ENCODE measurements around the gene ZNF598. TPM values are rescaled to one million over a fixed set of nuclear protein-coding genes. Genes with fewer than 3 reads are reported as not detected.
"Not testable (repeated sequence)": the region's sequence is repeated elsewhere in the genome, so short reads cannot be mapped to it uniquely, and the experiment has no call there.

ZNF598 gene
- total RNA-seq, 6 experiments from 2014 or later: 37.1 to 48.1 (median 40.7) TPM

DNA sequence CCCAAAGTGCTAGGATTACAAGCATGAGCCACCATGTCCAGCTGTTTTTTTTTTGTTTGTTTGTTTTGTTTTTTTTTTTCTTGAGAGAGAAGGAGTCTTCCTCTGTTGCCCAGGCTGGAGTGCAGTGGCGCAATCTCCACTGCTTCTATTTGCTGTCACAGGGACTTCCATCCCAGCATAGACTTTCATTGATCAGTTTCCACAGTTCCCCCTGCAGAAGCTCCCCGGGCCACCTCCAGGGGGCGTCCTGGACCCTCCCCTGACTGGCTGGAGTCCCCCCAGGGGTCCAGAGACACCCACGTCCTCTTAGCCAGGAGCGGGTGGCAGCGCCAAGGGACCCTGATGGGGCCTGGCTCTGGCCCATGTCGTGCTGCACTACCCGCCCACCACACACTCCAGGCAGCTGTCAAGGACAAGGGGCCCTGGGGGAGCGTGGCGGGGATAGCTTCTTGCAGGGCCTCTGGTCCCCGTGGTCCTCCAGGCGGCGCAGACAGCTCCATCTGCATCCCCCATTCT, 6.8 kb upstream of the ZNF598 start:
- Mint-ChIP-seq H3K36me3 (ENCODE audit: low read depth) (no peaks in the 10 kb centered on the region), H3K4me3 (no peak overlapping the region), H3K27ac (no peak overlapping the region), H3K9me3 (no peaks in the 10 kb centered on the region), H3K4me1 (ENCODE audit: low read depth) (no peaks in the 10 kb centered on the region), H3K27me3 (ENCODE audit: insufficient read depth) (peaks cover 5% of the 10 kb centered on the region)
- no peak for DNase-seq
- TF ChIP-seq, protein P1, sequence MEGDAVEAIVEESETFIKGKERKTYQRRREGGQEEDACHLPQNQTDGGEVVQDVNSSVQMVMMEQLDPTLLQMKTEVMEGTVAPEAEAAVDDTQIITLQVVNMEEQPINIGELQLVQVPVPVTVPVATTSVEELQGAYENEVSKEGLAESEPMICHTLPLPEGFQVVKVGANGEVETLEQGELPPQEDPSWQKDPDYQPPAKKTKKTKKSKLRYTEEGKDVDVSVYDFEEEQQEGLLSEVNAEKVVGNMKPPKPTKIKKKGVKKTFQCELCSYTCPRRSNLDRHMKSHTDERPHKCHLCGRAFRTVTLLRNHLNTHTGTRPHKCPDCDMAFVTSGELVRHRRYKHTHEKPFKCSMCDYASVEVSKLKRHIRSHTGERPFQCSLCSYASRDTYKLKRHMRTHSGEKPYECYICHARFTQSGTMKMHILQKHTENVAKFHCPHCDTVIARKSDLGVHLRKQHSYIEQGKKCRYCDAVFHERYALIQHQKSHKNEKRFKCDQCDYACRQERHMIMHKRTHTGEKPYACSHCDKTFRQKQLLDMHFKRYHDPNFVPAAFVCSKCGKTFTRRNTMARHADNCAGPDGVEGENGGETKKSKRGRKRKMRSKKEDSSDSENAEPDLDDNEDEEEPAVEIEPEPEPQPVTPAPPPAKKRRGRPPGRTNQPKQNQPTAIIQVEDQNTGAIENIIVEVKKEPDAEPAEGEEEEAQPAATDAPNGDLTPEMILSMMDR (IDR thresholded peaks at IDR 0.05): peak; percentile 71; the same call in 1 of the 2 replicates

DNA sequence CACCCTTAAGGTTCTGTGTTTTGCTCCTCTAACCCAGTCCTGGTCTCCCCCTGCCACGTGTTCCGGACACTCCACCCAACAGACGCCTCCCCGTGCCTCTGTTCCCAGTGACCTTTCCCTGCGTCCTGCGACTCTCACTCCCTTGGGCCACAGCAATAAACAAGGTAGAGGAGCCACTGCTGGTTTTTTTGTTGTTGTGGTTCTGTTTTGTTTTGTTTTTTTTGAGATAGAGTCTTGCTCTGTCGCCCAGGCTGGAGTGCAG, 6.3 kb upstream of the ZNF598 start:
- H3K27ac Mint-ChIP-seq: no peak overlapping the region
- no peak for DNase-seq
- TF ChIP-seq, protein P1 (IDR thresholded peaks at IDR 0.05): no peak
- no peaks in the 10 kb centered on the region for H3K36me3 Mint-ChIP-seq (ENCODE audit: low read depth)
- no peaks in the 10 kb centered on the region for H3K9me3 Mint-ChIP-seq
- H3K27me3 Mint-ChIP-seq (ENCODE audit: insufficient read depth): peaks cover 5% of the 10 kb centered on the region
- no peak overlapping the region for H3K4me3 Mint-ChIP-seq
- H3K4me1 Mint-ChIP-seq (ENCODE audit: low read depth): no peaks in the 10 kb centered on the region

DNA sequence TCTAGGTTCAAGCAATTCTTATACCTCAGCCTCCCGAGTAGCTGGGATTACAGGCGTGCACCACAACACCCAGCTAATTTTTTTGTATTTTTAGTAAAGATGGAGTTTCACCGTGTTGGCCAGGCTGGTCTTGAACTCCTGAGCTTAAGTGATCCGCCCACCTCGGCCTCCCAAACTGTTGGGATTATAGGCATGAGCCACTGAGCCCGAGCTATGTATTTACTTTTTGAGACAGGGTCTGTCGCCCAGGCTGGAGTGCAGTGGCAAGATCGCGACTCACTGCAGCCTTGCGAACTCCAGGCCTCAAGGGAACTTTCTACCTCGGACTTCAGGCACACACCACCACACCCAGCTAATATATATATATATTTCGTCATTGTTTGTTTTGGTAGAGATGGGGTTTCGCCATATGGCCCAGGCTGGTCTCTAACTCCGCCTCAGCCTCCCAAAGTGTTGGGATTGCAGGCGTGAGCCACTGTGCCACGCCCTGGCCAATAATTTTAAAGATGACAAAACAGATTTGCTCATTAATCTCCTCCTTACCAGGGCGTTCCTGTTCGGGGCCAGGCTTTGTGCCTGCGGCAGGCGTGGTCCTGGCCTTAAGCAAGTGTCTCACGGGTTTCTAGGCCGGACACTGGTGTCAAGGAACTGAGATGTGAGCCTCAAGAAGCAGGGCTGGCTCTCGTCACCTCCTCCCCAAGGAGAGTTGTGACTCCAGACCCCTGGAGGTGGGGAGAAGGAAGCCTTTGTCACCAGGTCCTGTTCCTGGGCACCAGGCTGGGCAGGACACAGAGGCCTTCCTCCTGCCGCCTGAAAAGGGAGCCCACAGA, 5.7 kb upstream of the ZNF598 start:
- H3K4me1 Mint-ChIP-seq (ENCODE audit: low read depth): peaks cover 2% of the 10 kb centered on the region
- no peak overlapping the region for H3K4me3 Mint-ChIP-seq
- no peaks in the 10 kb centered on the region for H3K9me3 Mint-ChIP-seq
- H3K36me3 Mint-ChIP-seq (ENCODE audit: low read depth): no peaks in the 10 kb centered on the region
- no peak overlapping the region for H3K27ac Mint-ChIP-seq
- H3K27me3 Mint-ChIP-seq (ENCODE audit: insufficient read depth): peaks cover 2% of the 10 kb centered on the region
- no peak for DNase-seq
- TF ChIP-seq, protein P1 (IDR thresholded peaks at IDR 0.05): no peak

DNA sequence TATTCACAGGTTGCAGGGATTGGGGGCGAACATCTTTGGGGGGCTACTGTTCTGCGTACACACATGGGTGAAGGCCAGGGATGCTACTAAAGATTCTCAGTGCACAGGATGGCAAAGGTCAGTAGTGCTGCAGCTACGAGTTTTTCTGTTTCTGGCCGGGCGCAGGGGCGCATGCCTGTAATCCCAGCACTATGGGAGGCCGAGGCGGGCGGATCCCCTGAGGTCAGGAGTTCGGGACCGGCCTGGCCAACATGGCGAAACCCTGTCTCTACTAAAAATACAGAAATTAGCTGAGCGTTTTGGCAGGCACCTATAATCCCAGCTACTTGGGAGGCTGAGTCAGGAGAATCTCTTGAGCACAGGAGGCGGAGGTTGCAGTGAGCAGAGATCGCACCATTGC, 3.9 kb upstream of the ZNF598 start:
- Mint-ChIP-seq H3K4me3 (no peak overlapping the region), H3K9me3 (no peaks in the 10 kb centered on the region), H3K36me3 (ENCODE audit: low read depth) (peaks cover 4% of the 10 kb centered on the region; the same call in 1 of the 2 replicates), H3K27me3 (ENCODE audit: insufficient read depth) (peaks cover 2% of the 10 kb centered on the region; the same call in 1 of the 2 replicates), H3K27ac (no peak overlapping the region), H3K4me1 (ENCODE audit: low read depth) (peaks cover 12% of the 10 kb centered on the region)
- TF ChIP-seq, protein P1 (IDR thresholded peaks at IDR 0.05): no peak
- no peak for DNase-seq

DNA sequence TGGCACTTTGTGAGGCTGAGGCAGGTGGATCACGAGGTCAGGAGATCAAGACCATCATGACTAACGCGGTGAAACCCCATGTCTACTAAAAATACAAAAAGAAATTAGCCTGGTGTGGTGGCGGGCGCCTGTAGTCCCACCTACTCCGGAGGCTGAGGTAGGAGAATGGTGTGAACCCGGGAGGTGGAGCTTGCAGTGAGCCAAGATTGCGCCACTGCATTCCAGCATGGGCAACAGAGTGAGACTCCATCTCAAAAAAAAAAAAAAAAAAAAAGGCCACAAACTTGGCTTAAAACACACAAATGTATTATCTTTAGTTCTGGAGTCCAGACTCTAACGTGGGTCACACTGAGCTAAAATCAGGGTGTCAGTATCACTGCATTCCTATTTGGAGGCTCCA, 2.1 kb upstream of the ZNF598 start:
- not testable (repeated sequence) for H3K9me3 Mint-ChIP-seq; H3K4me3 Mint-ChIP-seq; H3K27me3 Mint-ChIP-seq (ENCODE audit: insufficient read depth); DNase-seq; H3K27ac Mint-ChIP-seq; H3K36me3 Mint-ChIP-seq (ENCODE audit: low read depth)
- peaks cover 26% of the 10 kb centered on the region for H3K4me1 Mint-ChIP-seq (ENCODE audit: low read depth)

DNA sequence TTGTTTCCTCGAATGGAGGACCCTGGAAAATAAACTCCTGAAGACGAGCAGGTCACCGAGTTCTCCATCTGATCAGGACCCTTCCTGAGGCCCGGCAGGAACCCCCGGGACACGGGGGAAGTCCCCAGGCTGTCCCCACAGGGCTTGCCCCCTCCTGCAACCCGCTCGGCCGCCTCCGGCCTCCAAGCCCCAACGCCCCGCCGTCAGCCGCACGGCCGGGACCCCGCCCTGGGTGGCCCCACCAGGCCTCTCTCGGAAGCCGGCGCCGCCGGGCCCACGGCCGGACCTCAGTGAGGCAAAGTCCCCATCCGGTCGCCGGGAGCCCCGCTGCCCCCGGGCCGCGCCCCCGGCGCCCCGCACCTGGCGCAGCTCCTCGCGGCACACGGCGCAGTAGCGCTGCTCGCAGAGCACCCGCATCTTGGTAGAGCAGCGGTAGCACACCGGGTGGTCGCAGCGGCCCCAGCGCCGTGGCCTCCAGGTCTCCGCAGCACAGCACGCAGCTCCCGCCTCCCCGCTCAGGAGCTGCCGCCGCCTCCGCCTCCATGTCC, 383 bp downstream of the ZNF598 start:
- Mint-ChIP-seq H3K4me1 (ENCODE audit: low read depth) (peaks cover 26% of the 10 kb centered on the region), H3K27ac (peak overlapping the region; percentile 74), H3K4me3 (peak overlapping the region; percentile 94), H3K9me3 (no peaks in the 10 kb centered on the region), H3K36me3 (ENCODE audit: low read depth) (peaks cover 5% of the 10 kb centered on the region; the same call in 1 of the 2 replicates), H3K27me3 (ENCODE audit: insufficient read depth) (peaks cover 2% of the 10 kb centered on the region; the same call in 1 of the 2 replicates)
- no peak for DNase-seq
- TF ChIP-seq, protein P1 (IDR thresholded peaks at IDR 0.05): 0 out of 2 replicates have a peak, but pooled peaks have one; percentile 0
